NT2/D1 (cell line): ENCODE results near the gene NME7.
"Not testable (repeated sequence)": the region's sequence is repeated elsewhere in the genome, so short reads cannot be mapped to it uniquely, and the experiment has no call there.

Experiments used
- DNase-seq: peaks from one replicate; pipeline ENCODE4 v3.0.0-alpha.2; 2011; ENCODE audit warnings: low read depth, low spot score
- H3K27me3 ChIP-seq: 2 replicates; pipeline ENCODE4 v1.6.0; 2011; ENCODE audit warnings: mild to moderate bottlenecking; ENCODE audit not compliant: insufficient read length, insufficient read depth
- H3K36me3 ChIP-seq: 2 replicates; pipeline ENCODE4 v1.6.1; 2011; ENCODE audit warnings: mild to moderate bottlenecking, low read length, mixed read lengths; ENCODE audit not compliant: insufficient read depth, insufficient read length
- H3K4me1 ChIP-seq: 2 replicates; pipeline ENCODE4 v1.5.1; 2011; ENCODE audit not compliant: insufficient read depth, insufficient read length
- H3K4me3 ChIP-seq: 2 replicates; pipeline ENCODE4 v1.5.1; 2011; ENCODE audit warnings: low read depth; ENCODE audit not compliant: insufficient read length
- H3K9ac ChIP-seq: 2 replicates; pipeline ENCODE4 v1.6.0; 2011; ENCODE audit warnings: low read depth; ENCODE audit not compliant: insufficient read length
- H3K9me3 ChIP-seq: 2 replicates; pipeline ENCODE4 v1.5.1; 2011; ENCODE audit warnings: mild to moderate bottlenecking, low read length; ENCODE audit not compliant: insufficient read depth
- SUZ12 ChIP-seq: IDR thresholded peaks from 2 replicates; pipeline ENCODE4 v1.6.1; 2011; ENCODE audit not compliant: insufficient read length, insufficient read depth; ENCODE audit errors: extremely low read depth
- YY1 ChIP-seq: IDR thresholded peaks from 2 replicates; pipeline ENCODE4 v1.6.1; 2011; ENCODE audit not compliant: insufficient read length, insufficient read depth
- ZNF274 ChIP-seq: IDR thresholded peaks from 2 replicates; pipeline ENCODE4 v1.6.1; 2011; ENCODE audit warnings: mild to moderate bottlenecking, low read depth, low read length

NME7 gene

GRCh38 chr1:169367686-169368405 is at the start of gene NME7, which contains the start of gene BLZF1:
Gene NME7 (minus strand): TSS chr1:169367797. CDS start chr1:169367710, 87 bp downstream.
Gene BLZF1 (plus strand): TSS chr1:169368195. CDS start chr1:169369523, 1,328 bp downstream.
- Histone ChIP-seq H3K9me3 (peaks cover 6% of the 10 kb centered on the region; the same call in 1 of the 2 replicates), H3K27me3 (no peaks in the 10 kb centered on the region), H3K9ac (peak within 1 kb of the TSS; percentile 87), H3K4me3 (peak within 1 kb of the TSS; percentile 85), H3K36me3 (peaks cover 32% of the 10 kb centered on the region), H3K4me1 (no peaks in the 10 kb centered on the region)
- peak; percentile 96 for DNase-seq
- TF ChIP-seq ZNF274 (no peak), SUZ12 (no peak), YY1 (peak; percentile 66)

- no peak for DNase-seq
- TF ChIP-seq YY1 (no peak), ZNF274 (no peak), SUZ12 (no peak)
- Histone ChIP-seq H3K4me1 (no peaks in the 10 kb centered on the region), H3K9me3 (no peaks in the 10 kb centered on the region), H3K27me3 (no peaks in the 10 kb centered on the region), H3K9ac (no peak overlapping the region), H3K4me3 (no peak overlapping the region), H3K36me3 (peaks cover 3% of the 10 kb centered on the region)
Observed at GRCh38 chr1:169414952-169415351, 47.4 kb upstream of the NME7 start.

GRCh38 chr1:169408340-169408739 is 40.7 kb upstream of the NME7 start:
- not testable (repeated sequence) for H3K9ac ChIP-seq, H3K4me1 ChIP-seq, H3K4me3 ChIP-seq, H3K27me3 ChIP-seq, H3K9me3 ChIP-seq, H3K36me3 ChIP-seq, DNase-seq

GRCh38 chr1:169402578-169402977 is 35.0 kb upstream of the NME7 start:
- H3K36me3 ChIP-seq, H3K4me3 ChIP-seq, H3K9ac ChIP-seq, DNase-seq, H3K27me3 ChIP-seq, H3K9me3 ChIP-seq, H3K4me1 ChIP-seq: not testable (repeated sequence)

- no peak overlapping the region for H3K4me3 ChIP-seq
Observed at GRCh38 chr1:169395955-169396354, 28.4 kb upstream of the NME7 start.

GRCh38 chr1:169392406-169392805 is 24.8 kb upstream of the NME7 start:
- Histone ChIP-seq H3K4me3 (no peak overlapping the region), H3K9ac (no peak overlapping the region), H3K36me3 (peaks cover 68% of the 10 kb centered on the region), H3K27me3 (no peaks in the 10 kb centered on the region), H3K4me1 (no peaks in the 10 kb centered on the region), H3K9me3 (no peaks in the 10 kb centered on the region)
- DNase-seq: no peak
- TF ChIP-seq SUZ12 (no peak), YY1 (no peak), ZNF274 (no peak)

More at GRCh38 chr1:169395955-169396354, 28.4 kb upstream of the NME7 start:
- TF ChIP-seq YY1 (no peak), SUZ12 (no peak), ZNF274 (no peak)
- Histone ChIP-seq H3K4me1 (no peaks in the 10 kb centered on the region), H3K9ac (no peak overlapping the region), H3K9me3 (0 out of 2 replicates have a peak, but pooled peaks cover 3% of the 10 kb centered on the region), H3K36me3 (peaks cover 40% of the 10 kb centered on the region), H3K27me3 (no peaks in the 10 kb centered on the region)
- no peak for DNase-seq

GRCh38 chr1:169390303-169390702 is 22.7 kb upstream of the NME7 start:
- no peaks in the 10 kb centered on the region for H3K27me3 ChIP-seq
- H3K4me3 ChIP-seq: no peak overlapping the region
- no peak for DNase-seq
- H3K9me3 ChIP-seq: no peaks in the 10 kb centered on the region
- no peaks in the 10 kb centered on the region for H3K4me1 ChIP-seq
- H3K36me3 ChIP-seq: peaks cover 73% of the 10 kb centered on the region
- no peak for TF ChIP-seq ZNF274
- no peak for TF ChIP-seq YY1
- no peak for TF ChIP-seq SUZ12
- H3K9ac ChIP-seq: no peak overlapping the region

- Histone ChIP-seq H3K4me3 (no peak overlapping the region), H3K9me3 (no peaks in the 10 kb centered on the region), H3K4me1 (no peaks in the 10 kb centered on the region), H3K27me3 (no peaks in the 10 kb centered on the region), H3K9ac (no peak overlapping the region), H3K36me3 (peaks cover 70% of the 10 kb centered on the region)
- DNase-seq: no peak
- TF ChIP-seq SUZ12 (no peak), YY1 (no peak), ZNF274 (no peak)
Observed at GRCh38 chr1:169387399-169387798, 19.8 kb upstream of the NME7 start.
